Fibroblast of lung (primary cell): ENCODE data around the gene ENTHD1. TPM values are rescaled to one million over a fixed set of nuclear protein-coding genes. Genes with fewer than 3 reads are reported as not detected.

ENCODE experiments used
- DNase-seq, 2 donors: peaks; one replicate each; pipeline versions ENCODE4 v3.0.0 to v3.0.0-alpha.2; 2010; ENCODE audit warnings: low read depth in 2 of 2
- H2AFZ ChIP-seq: 2 replicates; pipeline ENCODE4 v1.5.1; 2012; ENCODE audit warnings: low read length, control low read depth, inconsistent platforms
- H3K27ac ChIP-seq: 2 replicates; pipeline ENCODE4 v1.5.1; 2011; ENCODE audit warnings: low read length, control low read depth; ENCODE audit not compliant: insufficient read depth
- H3K27me3 ChIP-seq: 2 replicates; pipeline ENCODE4 v1.5.1; 2011; ENCODE audit warnings: mild to moderate bottlenecking, low read length; ENCODE audit not compliant: control insufficient read depth, insufficient read depth
- H3K36me3 ChIP-seq: 2 replicates; pipeline ENCODE4 v1.5.1; 2011; ENCODE audit warnings: low read length; ENCODE audit not compliant: control insufficient read depth, insufficient read depth
- H3K4me1 ChIP-seq: 2 replicates; pipeline ENCODE4 v1.5.1; 2011; ENCODE audit warnings: low read length; ENCODE audit not compliant: control insufficient read depth, insufficient read depth; ENCODE audit errors: extremely low read depth
- H3K4me2 ChIP-seq: 2 replicates; pipeline ENCODE4 v1.5.1; 2011; ENCODE audit warnings: low read length, control low read depth; ENCODE audit not compliant: insufficient read depth; ENCODE audit errors: extremely low read depth
- H3K4me3 ChIP-seq, 4 experiments: fragments of 200-600 bp in 1 of 4; sonication (generic) in 1 of 4; replicated peaks in 1 of 4; 2 replicates each; pipeline ENCODE4 v1.5.1; 2011 to 2016; ENCODE audit warnings: low read length in 4 of 4, low read depth in 3 of 4, mild to moderate bottlenecking in 3 of 4, control low read depth in 2 of 4, inconsistent platforms in 1 of 4, mixed read lengths in 1 of 4; ENCODE audit not compliant: insufficient read depth in 1 of 4; ENCODE audit errors: control extremely low read depth in 1 of 4
- H3K79me2 ChIP-seq: 2 replicates; pipeline ENCODE4 v1.5.1; 2012; ENCODE audit warnings: mild to moderate bottlenecking, low read length, inconsistent platforms; ENCODE audit not compliant: control insufficient read depth, insufficient read depth
- H3K9ac ChIP-seq: 2 replicates; pipeline ENCODE4 v1.5.1; 2011; ENCODE audit warnings: mild to moderate bottlenecking, low read length, control low read depth; ENCODE audit not compliant: insufficient read depth
- H3K9me3 ChIP-seq: 2 replicates; pipeline ENCODE4 v1.5.1; 2012; ENCODE audit warnings: low read depth, low read length; ENCODE audit not compliant: control insufficient read depth, insufficient read depth
- H4K20me1 ChIP-seq: 2 replicates; pipeline ENCODE4 v1.5.1; 2011; ENCODE audit warnings: low read length; ENCODE audit not compliant: control insufficient read depth, insufficient read depth; ENCODE audit errors: extremely low read depth
- EZH2 ChIP-seq: IDR thresholded peaks from 2 replicates; pipeline ENCODE4 v1.5.1; 2012; ENCODE audit warnings: low read length, control low read depth, mild to moderate bottlenecking; ENCODE audit errors: missing control alignments
- polyA plus RNA-seq, 2 donors: library from polyadenylated mRNA; depleted of rRNA in 1 of 2; stranded (reverse) in 1 of 2; unstranded in 1 of 2; fragments of >200 nt; gene quantifications; 2 replicates each; pipeline ENCODE4 v1.2.1, GENCODE V29; 2011 to 2012; ENCODE audit warnings: missing spikeins in 1 of 2
- total RNA-seq: library from RNA; depleted of rRNA; stranded (reverse); fragments of >200 nt; gene quantifications from 2 replicates; pipeline ENCODE4 v1.2.1, GENCODE V29; 2014
- TF ChIP-seq, protein P1 (sequence below), 2 donors: IDR thresholded peaks in 1 of 2; conservative IDR thresholded peaks in 1 of 2; 1 replicate in 1 of 2; 2 replicates in 1 of 2; pipeline ENCODE4 v1.5.1; 2011 to 2012; ENCODE audit warnings: low read length in 2 of 2, control low read depth in 1 of 2, inconsistent platforms in 1 of 2, low read depth in 1 of 2, mild to moderate bottlenecking in 1 of 2

The ENTHD1 gene
- total and polyA plus RNA-seq, 2 donors (not counting 1 experiment from before 2014, with no cell fraction given) = not detected

DNA sequence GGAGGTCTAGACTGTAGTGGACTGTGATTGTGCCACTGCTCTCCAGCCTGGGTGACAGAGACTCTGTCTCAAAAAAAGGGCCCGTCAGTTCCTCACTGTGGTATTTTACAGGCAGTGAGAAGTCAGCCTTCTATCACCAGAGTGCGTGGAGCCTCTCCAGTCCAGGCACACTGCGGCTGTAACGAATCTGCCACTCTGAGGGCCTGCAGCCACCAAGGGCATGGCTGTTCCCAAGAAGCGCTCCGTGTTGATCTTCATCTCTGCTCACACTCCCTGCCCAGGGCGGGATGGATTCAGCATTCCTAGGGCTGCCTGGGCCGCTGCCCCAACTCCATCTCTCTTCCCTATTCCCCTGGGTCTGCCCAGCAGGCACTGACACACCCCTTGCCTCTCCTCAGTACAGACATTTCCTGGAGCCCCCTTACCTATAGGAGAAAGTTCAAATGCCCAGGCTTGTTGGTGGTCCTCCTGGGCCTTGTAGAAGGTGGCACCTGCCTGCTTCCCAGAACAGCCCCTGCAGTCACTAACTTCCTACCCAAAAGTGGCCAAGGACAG is 174.6 kb downstream of the ENTHD1 start:
- H3K4me1 ChIP-seq = no peaks in the 10 kb centered on the region
- H3K9me3 ChIP-seq = no peaks in the 10 kb centered on the region
- H2AFZ ChIP-seq = no peak overlapping the region
- no peak overlapping the region for H3K9ac ChIP-seq
- H3K27ac ChIP-seq = no peak overlapping the region
- no peak overlapping the region for H3K4me3 ChIP-seq
- no peaks in the 10 kb centered on the region for H3K27me3 ChIP-seq
- H3K4me2 ChIP-seq = no peak overlapping the region
- no peaks in the 10 kb centered on the region for H4K20me1 ChIP-seq
- no peaks in the 10 kb centered on the region for H3K79me2 ChIP-seq
- no peak for TF ChIP-seq EZH2
- TF ChIP-seq, protein P1, sequence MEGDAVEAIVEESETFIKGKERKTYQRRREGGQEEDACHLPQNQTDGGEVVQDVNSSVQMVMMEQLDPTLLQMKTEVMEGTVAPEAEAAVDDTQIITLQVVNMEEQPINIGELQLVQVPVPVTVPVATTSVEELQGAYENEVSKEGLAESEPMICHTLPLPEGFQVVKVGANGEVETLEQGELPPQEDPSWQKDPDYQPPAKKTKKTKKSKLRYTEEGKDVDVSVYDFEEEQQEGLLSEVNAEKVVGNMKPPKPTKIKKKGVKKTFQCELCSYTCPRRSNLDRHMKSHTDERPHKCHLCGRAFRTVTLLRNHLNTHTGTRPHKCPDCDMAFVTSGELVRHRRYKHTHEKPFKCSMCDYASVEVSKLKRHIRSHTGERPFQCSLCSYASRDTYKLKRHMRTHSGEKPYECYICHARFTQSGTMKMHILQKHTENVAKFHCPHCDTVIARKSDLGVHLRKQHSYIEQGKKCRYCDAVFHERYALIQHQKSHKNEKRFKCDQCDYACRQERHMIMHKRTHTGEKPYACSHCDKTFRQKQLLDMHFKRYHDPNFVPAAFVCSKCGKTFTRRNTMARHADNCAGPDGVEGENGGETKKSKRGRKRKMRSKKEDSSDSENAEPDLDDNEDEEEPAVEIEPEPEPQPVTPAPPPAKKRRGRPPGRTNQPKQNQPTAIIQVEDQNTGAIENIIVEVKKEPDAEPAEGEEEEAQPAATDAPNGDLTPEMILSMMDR (conservative IDR thresholded peaks at IDR 0.05 in 1 of 2, IDR thresholded peaks at IDR 0.05 in 1 of 2; ENCODE audit: low read depth in 1 of 2, low read length in 2 of 2) = no peak
- no peak for DNase-seq
- no peaks in the 10 kb centered on the region for H3K36me3 ChIP-seq

DNA sequence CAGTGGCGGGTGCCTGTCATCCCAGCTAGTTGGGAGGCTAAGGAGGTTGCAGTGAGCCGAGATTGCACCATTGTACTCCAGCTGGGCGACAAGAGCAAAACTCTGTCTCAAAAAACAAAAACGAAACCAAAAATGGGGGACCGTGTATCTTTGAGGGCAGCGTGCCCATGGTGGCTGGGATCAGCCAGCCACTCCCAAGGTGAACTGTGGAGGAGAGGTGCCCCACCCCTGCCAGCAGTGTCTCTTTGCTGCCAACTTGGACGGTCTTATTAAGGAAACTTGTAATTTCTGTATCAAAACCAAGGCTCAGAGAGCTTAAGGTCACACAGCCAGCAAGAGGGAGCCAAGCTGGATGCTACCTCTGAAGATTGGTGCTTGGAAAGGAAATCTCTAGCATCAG is 175.4 kb downstream of the ENTHD1 start:
- Histone ChIP-seq H3K9me3 (no peaks in the 10 kb centered on the region), H4K20me1 (no peaks in the 10 kb centered on the region), H3K4me2 (no peak overlapping the region), H3K9ac (no peak overlapping the region), H3K4me3 (no peak overlapping the region), H3K36me3 (no peaks in the 10 kb centered on the region), H2AFZ (no peak overlapping the region), H3K27me3 (no peaks in the 10 kb centered on the region), H3K79me2 (no peaks in the 10 kb centered on the region), H3K27ac (no peak overlapping the region), H3K4me1 (no peaks in the 10 kb centered on the region)
- TF ChIP-seq, protein P1 (conservative IDR thresholded peaks at IDR 0.05 in 1 of 2, IDR thresholded peaks at IDR 0.05 in 1 of 2; ENCODE audit: low read depth in 1 of 2, low read length in 2 of 2) = no peak
- TF ChIP-seq EZH2 = no peak
- no peak for DNase-seq

DNA sequence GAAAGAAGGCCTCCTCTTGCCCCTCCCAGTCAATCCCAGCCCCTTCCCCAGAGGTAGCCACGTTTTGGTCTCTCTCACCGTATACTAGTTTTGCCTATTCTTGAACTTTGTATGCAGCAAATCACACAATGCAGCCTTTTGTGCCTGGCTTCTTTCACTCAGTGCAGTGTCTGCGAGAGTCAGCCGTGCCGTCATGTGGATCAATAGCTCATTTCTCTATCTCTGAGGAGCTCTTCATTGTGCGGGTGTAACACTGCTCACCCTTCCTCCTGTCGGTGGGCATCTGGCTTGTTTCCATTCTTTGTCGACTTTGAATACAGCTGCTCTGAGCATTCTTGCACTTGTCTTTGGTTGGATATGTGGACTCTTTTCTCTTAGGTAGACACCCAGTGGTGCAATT is 176.5 kb downstream of the ENTHD1 start:
- H2AFZ ChIP-seq = no peak overlapping the region
- no peak for DNase-seq
- H4K20me1 ChIP-seq = no peaks in the 10 kb centered on the region
- H3K9ac ChIP-seq = no peak overlapping the region
- H3K27ac ChIP-seq = no peak overlapping the region
- H3K4me3 ChIP-seq = no peak overlapping the region
- H3K27me3 ChIP-seq = no peaks in the 10 kb centered on the region
- H3K79me2 ChIP-seq = no peaks in the 10 kb centered on the region
- no peaks in the 10 kb centered on the region for H3K36me3 ChIP-seq
- TF ChIP-seq, protein P1 (conservative IDR thresholded peaks at IDR 0.05 in 1 of 2, IDR thresholded peaks at IDR 0.05 in 1 of 2; ENCODE audit: low read depth in 1 of 2, low read length in 2 of 2) = no peak
- no peak for TF ChIP-seq EZH2
- no peak overlapping the region for H3K4me2 ChIP-seq
- no peaks in the 10 kb centered on the region for H3K9me3 ChIP-seq
- no peaks in the 10 kb centered on the region for H3K4me1 ChIP-seq
